Stimulated activated CD8-positive, alpha-beta memory T cell treated with anti-CD3 and anti-CD28 coated beads, Interleukin-4, amount 100 ng/mL, for 24 hours (primary cell): Measurements from ENCODE around the gene CNTNAP5.

Experiments used
- DNase-seq: peaks from one replicate; pipeline ENCODE4 v3.0.0-alpha.2; 2020; ENCODE audit warnings: low read depth

Gene CNTNAP5

DNA sequence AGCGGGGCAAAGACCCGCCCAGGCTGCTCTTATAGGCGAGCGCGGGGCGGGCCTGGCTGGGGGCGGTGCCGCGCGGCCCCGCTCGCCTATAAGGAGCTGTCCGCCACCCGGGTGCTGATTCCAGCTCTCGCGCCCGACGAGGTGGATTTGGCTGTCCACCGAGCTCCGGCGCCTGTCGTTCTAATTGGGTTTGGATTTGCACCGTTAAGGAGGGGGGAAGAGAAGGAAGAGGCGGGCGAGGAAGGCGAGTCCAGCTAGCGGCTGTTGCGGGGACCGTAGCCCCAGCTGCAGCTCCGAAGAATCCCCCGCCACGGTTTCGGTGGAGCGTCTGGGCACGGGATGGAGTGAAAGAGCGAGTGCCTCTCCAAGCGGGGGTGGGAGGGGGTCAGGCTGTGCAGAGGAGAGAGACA, at the start of gene CNTNAP5:
Gene CNTNAP5 (plus strand): TSS at position 117 of the 410 bp plus-strand sequence. CDS start 364 bp downstream, outside the sequence.
- DNase-seq = no peak

DNA sequence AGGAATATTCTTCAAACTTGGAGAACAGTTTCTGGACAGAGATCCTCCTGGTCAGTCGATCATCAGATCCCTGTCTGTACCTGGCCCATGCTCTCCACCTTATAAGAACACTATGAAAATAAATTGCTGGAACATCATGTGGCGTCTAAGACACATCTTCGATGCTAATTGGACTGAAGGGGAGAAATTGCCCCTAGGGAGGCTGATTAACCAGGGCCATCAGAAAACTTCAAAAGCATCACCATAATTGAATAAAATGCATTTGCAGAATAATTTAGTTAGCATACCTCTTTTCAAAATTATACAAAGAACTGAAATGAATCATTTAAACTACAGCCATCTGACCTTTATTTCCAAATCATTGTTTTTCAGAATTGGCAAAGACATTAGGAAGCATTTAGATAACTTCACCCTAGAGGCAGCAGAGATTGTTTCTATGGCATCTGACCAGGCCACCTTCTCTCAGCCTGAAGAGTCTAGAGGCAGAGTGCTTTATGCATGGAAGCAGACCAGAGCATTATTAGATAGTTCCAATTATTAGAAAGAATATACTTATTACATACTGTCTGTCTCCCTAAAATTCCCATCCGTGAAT, 48.9 kb upstream of the CNTNAP5 start:
- DNase-seq = no peak

- no peak for DNase-seq
Observed at GRCh38 chr2:123993728-123994323, 31.3 kb upstream of the CNTNAP5 start.

DNA sequence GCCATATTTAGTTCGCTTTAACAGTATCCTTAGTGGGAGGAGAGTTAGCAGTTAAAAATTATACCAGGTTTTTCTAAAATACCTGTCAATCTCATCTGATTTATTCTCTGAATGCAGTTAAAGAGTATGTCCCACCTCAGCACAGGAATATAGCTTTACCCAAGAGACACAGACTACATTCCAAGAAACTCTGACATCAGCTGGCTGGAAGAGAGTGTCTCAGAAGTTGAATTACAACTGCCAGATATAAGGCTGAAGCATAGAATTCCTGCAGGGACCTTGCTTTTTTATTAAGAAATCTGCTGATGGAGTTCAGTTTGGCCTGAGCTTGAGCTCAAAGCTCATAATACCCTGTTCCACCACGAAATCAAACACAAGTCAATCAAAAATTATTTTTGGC, 25.4 kb upstream of the CNTNAP5 start:
- no peak for DNase-seq

DNA sequence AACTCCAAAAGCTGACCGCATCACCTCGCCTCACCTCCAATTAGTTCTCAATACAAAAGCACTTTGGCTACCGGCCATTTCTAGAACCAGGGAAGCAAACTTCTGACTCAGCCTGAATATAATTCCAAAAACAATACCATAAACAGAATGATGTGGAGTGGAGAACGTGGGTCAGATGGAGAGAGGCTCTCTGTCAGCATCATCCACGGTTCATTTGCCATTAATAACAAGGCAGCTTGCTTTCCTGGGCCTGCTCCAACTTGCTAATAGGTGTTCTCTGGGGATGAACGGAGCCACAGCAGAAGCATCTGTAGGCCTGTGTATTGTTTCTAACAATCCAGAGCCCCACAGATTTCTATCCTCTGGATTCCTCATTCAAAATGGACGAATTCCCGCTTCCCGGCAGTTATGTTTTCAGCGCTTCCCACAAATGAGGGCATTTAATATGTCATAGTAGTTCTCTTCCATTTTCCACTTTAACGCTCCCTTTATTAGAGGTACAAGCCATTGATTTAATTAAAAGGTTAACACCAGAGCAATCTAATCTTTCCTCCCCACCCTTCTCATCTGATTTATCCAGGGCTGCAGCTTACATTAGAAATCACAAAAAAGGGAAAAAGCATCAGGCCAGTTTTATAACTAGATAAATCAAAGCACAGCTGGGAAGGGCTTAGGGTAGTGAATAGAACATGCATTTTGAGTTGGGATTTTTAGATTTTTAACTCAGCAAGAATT, 23.2 kb upstream of the CNTNAP5 start:
- no peak for DNase-seq

DNA sequence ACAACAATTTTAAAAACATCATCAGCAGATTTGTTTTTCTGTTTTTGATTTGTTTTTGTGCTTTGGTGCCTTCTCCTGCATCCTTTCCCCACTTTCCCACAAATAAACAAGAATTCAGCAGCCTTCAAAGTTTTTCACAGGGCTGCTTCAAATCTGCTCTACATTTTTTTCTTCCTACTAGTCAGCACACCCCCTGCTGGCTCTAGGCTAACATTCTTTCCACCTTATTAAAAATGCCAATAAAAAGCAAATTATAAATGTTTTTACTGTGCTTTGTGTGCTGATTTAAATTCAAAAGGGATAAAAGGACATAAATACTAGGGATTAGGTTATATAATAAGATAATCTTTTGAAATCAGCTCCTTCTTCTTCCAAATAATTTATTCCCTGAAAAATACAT, 6.2 kb upstream of the CNTNAP5 start:
- no peak for DNase-seq

GRCh38 chr2:124024561-124025170, 421 bp upstream of the CNTNAP5 start:
- DNase-seq = no peak

DNA sequence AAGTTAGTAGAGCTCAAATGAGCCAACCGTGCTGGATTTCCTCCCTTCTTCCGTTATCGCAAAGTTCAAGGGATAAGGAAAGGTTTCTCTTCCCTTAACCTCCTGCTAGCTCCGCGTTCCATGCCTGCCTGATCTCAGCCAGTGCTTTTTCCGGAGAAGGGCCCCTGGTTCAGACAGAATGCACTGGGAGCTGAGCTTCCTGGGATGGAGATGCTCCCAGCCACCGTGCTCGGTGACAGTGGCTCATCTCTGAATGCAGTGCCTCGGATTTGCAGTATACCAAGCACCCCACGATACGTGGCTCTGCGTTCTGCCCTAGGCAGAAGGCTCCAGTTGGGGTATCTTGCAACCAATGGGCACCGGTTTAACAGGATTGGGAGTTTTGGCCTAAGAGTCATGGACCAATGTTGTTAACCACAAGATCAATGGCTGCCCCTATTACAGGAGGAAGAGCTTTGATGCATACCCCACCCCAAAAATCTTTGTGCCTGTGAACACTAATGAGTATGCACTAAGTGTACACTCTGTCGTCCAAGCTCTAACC, 876 bp downstream of the CNTNAP5 start:
- no peak for DNase-seq

DNA sequence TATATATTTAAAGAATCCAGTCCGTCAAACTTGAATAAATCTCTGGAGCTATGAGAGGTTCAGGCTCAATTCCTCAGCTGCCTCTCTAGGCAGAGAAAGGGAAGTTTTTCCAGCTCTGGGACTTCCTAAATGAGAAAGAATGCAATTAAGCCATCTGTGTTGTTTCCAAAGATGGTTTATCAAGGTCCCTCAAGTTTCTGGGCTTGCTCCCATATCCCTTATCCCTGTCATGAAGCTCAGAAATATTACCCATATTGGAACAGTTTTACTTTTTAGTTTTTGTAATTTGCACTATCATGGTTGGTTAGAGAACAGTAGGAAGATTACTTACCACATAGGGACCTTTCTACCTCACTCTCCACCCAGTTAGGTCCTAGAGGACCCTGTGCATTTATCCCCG, 1.4 kb downstream of the CNTNAP5 start:
- DNase-seq = no peak

DNA sequence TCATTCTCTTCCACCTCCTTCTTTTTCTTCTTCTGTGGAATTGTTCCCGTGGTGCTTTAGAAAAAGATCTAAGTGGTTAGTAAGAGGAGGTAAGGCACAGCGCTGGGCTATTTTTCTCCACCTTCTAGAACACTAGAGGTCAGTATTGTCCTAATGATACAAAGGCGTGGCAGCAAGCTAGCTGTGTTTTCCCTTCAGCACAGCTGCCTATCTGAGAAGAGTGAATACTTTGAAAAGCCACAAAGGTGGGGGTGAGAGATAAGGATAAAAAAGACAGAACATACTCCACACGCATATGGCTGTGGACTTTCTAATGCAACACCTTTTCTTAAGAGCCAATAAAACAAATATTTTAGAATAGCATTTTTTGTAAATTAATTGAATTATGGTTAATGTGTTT, 2.1 kb downstream of the CNTNAP5 start:
- no peak for DNase-seq

DNA sequence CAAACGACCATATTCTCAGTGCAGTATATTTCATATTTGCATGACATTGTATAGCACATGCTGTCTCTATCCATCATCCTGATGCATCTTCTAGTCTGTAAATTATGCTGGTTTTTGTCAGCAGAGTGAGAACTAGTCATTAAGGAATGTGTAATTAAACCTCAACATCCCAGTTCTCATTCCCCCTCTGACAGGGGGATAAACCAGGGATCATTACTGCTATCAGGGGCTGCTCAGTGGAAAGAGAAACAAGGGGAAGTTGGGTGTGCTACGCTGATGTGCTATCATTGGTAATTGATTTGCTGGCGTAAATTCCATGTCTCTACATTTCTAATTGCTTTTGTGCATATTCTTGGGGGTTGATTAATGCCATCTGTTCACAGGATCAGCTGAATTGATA, 7.7 kb downstream of the CNTNAP5 start:
- DNase-seq = no peak

- DNase-seq = no peak
Observed at GRCh38 chr2:124034265-124034664, 9.2 kb downstream of the CNTNAP5 start.

DNA sequence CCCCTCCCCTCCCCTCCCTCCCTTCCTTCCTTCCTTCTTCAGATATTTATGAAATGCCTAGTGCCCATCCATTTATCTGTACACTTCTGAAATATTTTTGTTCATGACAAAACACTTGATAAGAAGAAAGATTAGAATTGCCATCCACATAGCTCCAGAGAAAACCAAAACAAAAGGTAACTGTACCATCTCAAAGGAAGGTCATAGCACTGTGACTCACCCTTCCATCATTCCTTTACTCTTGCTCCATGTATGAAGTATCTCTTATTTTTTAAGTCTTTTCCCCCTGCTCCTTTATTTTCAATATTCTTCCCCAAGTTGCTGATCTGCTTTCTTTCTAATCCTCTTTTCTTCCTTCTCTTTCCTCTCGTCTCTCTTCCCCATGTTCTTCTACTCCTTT, 9.9 kb downstream of the CNTNAP5 start:
- no peak for DNase-seq

GRCh38 chr2:124039032-124039431, 13.9 kb downstream of the CNTNAP5 start:
- no peak for DNase-seq

DNA sequence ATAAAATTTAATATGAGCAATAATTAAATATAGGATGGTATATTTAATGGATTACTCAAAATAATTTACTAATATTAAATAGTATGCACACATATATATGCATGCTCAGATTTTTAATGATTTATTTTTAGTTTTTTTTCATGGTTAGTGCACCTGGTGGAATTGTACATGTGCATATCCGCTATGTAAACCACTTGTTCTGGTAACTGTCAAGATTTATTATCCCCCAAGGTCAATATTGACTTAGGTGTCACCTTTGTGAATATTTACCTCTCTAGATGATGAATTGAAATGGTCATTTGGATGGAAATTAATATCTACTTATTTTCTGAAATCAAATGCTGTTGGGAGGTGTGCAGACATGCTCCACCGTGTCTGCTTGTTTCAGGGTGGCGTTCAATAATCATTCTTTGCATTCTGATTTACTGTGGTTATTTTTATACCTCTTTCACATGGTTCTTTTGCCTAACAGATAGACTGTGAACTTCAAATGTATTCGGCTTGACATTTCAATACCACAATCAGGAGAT, 14.7 kb downstream of the CNTNAP5 start:
- DNase-seq = no peak

GRCh38 chr2:124045894-124046293, 20.8 kb downstream of the CNTNAP5 start:
- no peak for DNase-seq

GRCh38 chr2:124046332-124046731, 21.2 kb downstream of the CNTNAP5 start:
- DNase-seq = no peak

DNA sequence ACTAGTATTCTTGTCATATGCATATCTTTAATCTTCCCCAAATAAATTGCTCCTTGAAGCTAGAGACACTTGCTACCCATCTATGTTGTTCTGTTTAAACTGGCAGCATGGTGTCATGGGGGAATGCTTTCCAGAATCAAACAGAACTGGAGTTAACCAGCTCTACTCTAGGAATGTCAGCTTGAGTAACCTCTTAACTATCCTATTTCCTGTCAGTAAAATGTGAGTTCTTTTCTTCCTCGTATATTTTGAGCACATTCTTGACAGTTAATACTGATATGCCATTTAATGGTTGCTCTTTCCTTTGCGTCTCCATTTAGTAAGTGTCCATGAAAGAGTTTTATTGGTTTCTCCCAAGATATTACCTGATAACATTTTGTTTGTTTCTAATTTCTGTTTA, 23.0 kb downstream of the CNTNAP5 start:
- DNase-seq = no peak

GRCh38 chr2:124048664-124049063, 23.6 kb downstream of the CNTNAP5 start:
- DNase-seq = no peak

- no peak for DNase-seq
Observed at GRCh38 chr2:124049136-124049535, 24.0 kb downstream of the CNTNAP5 start.

GRCh38 chr2:124050833-124051497, 25.9 kb downstream of the CNTNAP5 start:
- no peak for DNase-seq

DNA sequence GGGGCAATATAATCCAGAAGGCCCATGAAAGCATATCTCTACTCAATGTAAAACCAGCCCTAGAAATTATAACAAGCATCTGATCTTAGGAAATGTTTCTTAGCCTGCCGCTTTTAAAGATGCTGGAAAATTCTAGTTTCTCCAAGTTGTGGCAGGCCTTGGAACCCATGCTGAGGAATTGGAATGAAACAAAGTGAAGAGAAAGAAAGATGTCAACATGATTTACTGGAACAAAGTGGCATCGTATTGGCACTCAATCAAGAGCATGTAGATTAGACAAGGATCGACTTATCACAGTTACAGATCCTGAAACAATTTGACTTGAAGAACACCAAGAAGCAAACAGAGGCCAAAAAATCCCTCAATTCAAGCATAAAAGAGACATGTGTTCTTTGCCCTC, 28.7 kb downstream of the CNTNAP5 start:
- no peak for DNase-seq
